SU-DHL-6 (cell line): ENCODE data around the gene KCNH6.

Experiments used
- H2AFZ ChIP-seq: fragments of 200-600 bp; sonication (generic); 2 replicates; pipeline ENCODE4 v1.6.1; 2014; ENCODE audit warnings: low read depth, mild to moderate bottlenecking, moderate library complexity, mixed read lengths, antibody characterized with exemption, low read length; ENCODE audit not compliant: severe bottlenecking
- H3F3A ChIP-seq: fragments of 200-600 bp; shearing (Covaris generic); 2 replicates; pipeline ENCODE4 v1.6.0; 2016; ENCODE audit warnings: antibody characterized with exemption, mild to moderate bottlenecking; ENCODE audit not compliant: insufficient read depth
- H3K27ac ChIP-seq: fragments of 200-600 bp; sonication (generic); 2 replicates; pipeline ENCODE4 v1.5.1; 2016; ENCODE audit warnings: low read depth, mild to moderate bottlenecking, low read length, moderate library complexity, mixed read lengths
- H3K27me3 ChIP-seq: fragments of 200-600 bp; sonication (generic), shearing (Covaris generic); 2 replicates; pipeline ENCODE4 v1.6.0; 2014; ENCODE audit warnings: mild to moderate bottlenecking, low read length
- H3K36me3 ChIP-seq: fragments of 200-600 bp; sonication (generic); 2 replicates; pipeline ENCODE4 v1.6.1; 2014; ENCODE audit warnings: mild to moderate bottlenecking, low read length, mixed read lengths
- H3K4me2 ChIP-seq: fragments of 300-600, 200-600 bp; shearing (Covaris generic), sonication (generic); 2 replicates; pipeline ENCODE4 v1.6.0; 2014; ENCODE audit warnings: low read length, low read depth, mild to moderate bottlenecking; ENCODE audit not compliant: poor library complexity, severe bottlenecking
- H3K4me3 ChIP-seq: fragments of 200-600 bp; sonication (generic); 2 replicates; pipeline ENCODE4 v1.5.1; 2014; ENCODE audit warnings: antibody characterized with exemption, low read length, mild to moderate bottlenecking, mixed read lengths; ENCODE audit not compliant: insufficient read depth, poor library complexity, severe bottlenecking
- H3K79me2 ChIP-seq: fragments of 200-600 bp; sonication (generic); 2 replicates; pipeline ENCODE4 v1.6.1; 2014; ENCODE audit warnings: mild to moderate bottlenecking, low read length, moderate library complexity; ENCODE audit not compliant: insufficient read depth
- H3K9ac ChIP-seq: fragments of 200-600 bp; sonication (generic); 2 replicates; pipeline ENCODE4 v1.7.0; 2014; ENCODE audit warnings: mild to moderate bottlenecking, low read length
- H3K9me2 ChIP-seq: fragments of 200-600 bp; sonication (generic); replicated peaks from 2 replicates; pipeline ENCODE4 v1.6.1; 2014; ENCODE audit warnings: low read length; ENCODE audit not compliant: insufficient read depth
- H3K9me3 ChIP-seq: fragments of 200-600 bp; sonication (generic); 2 replicates; pipeline ENCODE4 v1.6.1; 2014; ENCODE audit warnings: low read length, mixed read lengths; ENCODE audit not compliant: insufficient read depth
- H4K20me1 ChIP-seq: fragments of 200-600 bp; sonication (generic); 2 replicates; pipeline ENCODE4 v1.6.1; 2014; ENCODE audit warnings: low read depth, mild to moderate bottlenecking, antibody characterized with exemption, low read length, moderate library complexity, mixed read lengths
- CTCF ChIP-seq: fragments of 200-600 bp; sonication (generic); IDR thresholded peaks from one replicate; pipeline ENCODE4 v1.5.1; 2017; ENCODE audit warnings: antibody characterized with exemption, mild to moderate bottlenecking, low read length, moderate library complexity; ENCODE audit not compliant: insufficient read depth, poor library complexity, severe bottlenecking
- EZH2phosphoT487 ChIP-seq: fragments of 200-600 bp; sonication (generic), shearing (Covaris generic); conservative IDR thresholded peaks from 2 replicates; pipeline ENCODE4 v1.6.1; 2018; ENCODE audit warnings: mild to moderate bottlenecking, antibody characterized with exemption, low read length, moderate library complexity, mixed read lengths

KCNH6 gene

DNA sequence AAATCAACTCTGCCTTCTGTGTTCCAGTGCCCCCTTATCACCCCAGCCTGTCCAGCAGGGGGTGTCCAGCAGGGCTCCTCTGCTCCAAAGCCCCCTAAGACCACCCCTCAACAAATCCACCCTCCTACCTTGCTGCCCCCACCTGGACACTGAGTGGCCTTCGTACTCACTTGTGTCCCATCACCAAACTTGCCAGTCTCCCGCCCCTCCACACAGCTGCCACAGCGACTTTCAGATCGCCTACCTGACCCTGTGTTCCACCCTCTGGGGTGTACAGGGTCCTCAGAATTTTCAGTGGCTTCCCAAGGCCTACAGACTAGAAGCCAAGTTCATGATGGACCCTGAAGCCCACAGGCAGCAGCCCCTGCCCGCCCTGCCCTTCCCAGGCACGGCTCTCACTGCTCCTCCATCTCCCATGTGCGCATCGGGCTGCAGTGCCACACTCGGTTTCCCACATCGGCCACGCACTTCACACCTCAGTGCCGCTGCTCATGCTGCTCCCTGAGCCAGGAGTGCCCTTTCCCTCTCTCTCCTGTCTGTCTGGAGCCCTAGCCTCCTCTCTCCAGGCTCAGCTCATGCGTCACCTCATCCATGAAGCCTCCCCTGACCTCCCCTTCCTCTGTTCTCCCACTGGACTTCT, 11.8 kb downstream of the KCNH6 start:
- no peak overlapping the region for H3K27ac ChIP-seq
- no peaks in the 10 kb centered on the region for H3K9me2 ChIP-seq
- H3K9ac ChIP-seq = no peak overlapping the region
- no peaks in the 10 kb centered on the region for H3K79me2 ChIP-seq
- no peaks in the 10 kb centered on the region for H3K27me3 ChIP-seq
- no peaks in the 10 kb centered on the region for H3F3A ChIP-seq
- H2AFZ ChIP-seq = no peak overlapping the region
- TF ChIP-seq EZH2phosphoT487 = no peak
- TF ChIP-seq CTCF = no peak
- no peak overlapping the region for H3K4me3 ChIP-seq
- no peaks in the 10 kb centered on the region for H3K9me3 ChIP-seq
- H3K36me3 ChIP-seq = no peaks in the 10 kb centered on the region
- H3K4me2 ChIP-seq = no peak overlapping the region
- H4K20me1 ChIP-seq = no peaks in the 10 kb centered on the region

- Histone ChIP-seq H3K9me3 (no peaks in the 10 kb centered on the region), H2AFZ (no peak overlapping the region), H4K20me1 (no peaks in the 10 kb centered on the region), H3K4me2 (no peak overlapping the region), H3K9ac (no peak overlapping the region), H3K9me2 (no peaks in the 10 kb centered on the region), H3K79me2 (no peaks in the 10 kb centered on the region), H3K27me3 (no peaks in the 10 kb centered on the region), H3K4me3 (no peak overlapping the region), H3K27ac (no peak overlapping the region), H3F3A (no peaks in the 10 kb centered on the region), H3K36me3 (no peaks in the 10 kb centered on the region)
- TF ChIP-seq CTCF = no peak
- TF ChIP-seq EZH2phosphoT487 = no peak
Measured at GRCh38 chr17:63535640-63536039, 12.5 kb downstream of the KCNH6 start.

DNA sequence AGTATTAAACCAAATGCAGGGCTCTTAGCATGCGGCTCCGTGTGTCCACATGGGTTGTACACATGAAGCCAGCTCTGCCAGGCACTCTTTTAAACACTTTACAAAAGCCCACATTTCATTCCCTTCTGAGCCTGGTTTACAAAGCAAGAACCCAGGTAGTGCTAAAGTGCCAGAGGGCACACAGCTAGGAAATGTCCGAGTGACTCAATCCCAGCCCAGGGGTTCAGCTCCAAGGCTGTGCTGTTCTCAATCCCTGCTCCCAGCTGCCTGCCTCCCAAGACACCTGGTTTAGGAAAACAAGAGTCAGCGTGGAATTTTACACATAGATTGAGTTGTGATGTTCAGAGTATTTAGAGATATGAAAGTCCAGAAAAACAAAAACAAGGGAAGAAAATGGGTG, 13.8 kb downstream of the KCNH6 start:
- no peak overlapping the region for H3K4me2 ChIP-seq
- H4K20me1 ChIP-seq = no peaks in the 10 kb centered on the region
- H3K27ac ChIP-seq = no peak overlapping the region
- H3K4me3 ChIP-seq = no peak overlapping the region
- no peaks in the 10 kb centered on the region for H3K9me3 ChIP-seq
- no peaks in the 10 kb centered on the region for H3K36me3 ChIP-seq
- H3F3A ChIP-seq = no peaks in the 10 kb centered on the region
- no peaks in the 10 kb centered on the region for H3K79me2 ChIP-seq
- TF ChIP-seq EZH2phosphoT487 = no peak
- TF ChIP-seq CTCF = no peak
- no peak overlapping the region for H3K9ac ChIP-seq
- H2AFZ ChIP-seq = no peak overlapping the region
- H3K27me3 ChIP-seq = no peaks in the 10 kb centered on the region
- H3K9me2 ChIP-seq = no peaks in the 10 kb centered on the region
